ENCODE results near the gene MAGI3. TPM values are rescaled to one million over a fixed set of nuclear protein-coding genes. Genes with fewer than 3 reads are reported as not detected.
"Not testable (repeated sequence)": the region's sequence is repeated elsewhere in the genome, so short reads cannot be mapped to it uniquely, and the experiment has no call there.

Gene MAGI3
- polyA plus RNA-seq, 5 donors: 22.1 to 38.6 (median 33.7) TPM

DNA sequence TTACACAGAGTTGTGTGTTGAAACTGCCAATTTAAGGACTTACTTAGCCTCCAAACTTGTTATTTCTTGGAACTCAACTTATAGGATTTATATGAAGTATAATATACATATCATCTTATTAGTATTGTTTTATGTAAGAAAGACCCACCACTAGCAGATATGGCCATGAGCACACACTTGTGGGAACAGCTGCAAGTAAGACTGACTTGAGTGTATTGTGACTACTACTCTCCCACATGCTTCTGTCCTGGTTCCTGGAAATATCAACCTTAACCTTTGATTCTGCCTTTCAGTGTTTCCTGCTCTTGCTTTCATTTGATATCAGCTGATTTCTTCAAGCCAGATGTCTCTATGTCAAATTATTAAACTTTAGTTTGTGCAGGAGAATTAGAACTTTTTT is 175.3 kb downstream of the MAGI3 start:
- no peak for DNase-seq

DNA sequence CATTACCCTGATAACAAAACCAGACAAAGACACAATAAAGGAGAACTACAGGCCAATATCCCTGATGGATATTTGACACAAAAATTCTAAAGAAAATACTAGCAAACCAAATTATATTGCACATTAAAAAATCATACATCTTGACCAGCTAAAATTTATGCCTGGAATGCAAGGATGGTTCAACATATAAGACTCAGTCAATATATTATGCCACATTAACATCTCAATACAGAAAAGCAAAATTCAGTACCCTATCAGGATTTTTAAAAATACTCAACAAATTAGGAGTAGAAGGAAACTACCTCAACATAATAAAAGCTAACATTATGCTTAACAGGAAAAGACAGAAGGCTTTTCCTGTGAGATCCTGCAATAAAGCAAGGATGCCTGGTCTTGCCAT is 177.1 kb downstream of the MAGI3 start:
- no peak for DNase-seq

DNA sequence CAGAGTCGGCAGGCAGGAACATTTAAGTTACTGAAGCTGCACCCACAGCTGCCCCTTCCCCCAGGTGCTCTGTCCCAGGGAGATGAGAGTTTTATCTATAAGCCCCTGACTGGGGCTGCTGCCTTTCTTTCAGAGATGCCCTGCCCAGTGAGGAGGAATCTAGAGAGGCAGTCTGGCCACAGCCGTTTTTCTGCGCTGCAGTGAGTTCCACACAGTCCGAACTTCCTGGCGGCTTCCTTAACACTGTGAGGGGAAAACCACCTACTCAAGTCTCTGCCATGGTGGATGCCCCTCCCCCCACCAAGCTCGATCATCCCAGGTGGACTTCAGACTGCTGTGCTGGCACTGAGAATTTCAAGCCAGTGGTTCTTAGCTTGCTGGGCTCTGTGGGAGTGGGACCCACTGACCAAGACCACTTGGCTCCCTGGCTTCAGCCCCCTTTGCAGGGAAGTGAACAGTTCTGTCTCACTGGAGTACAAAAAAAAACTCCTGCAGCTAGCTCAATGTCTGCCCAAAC is 185.5 kb downstream of the MAGI3 start:
- not testable (repeated sequence) for DNase-seq

DNA sequence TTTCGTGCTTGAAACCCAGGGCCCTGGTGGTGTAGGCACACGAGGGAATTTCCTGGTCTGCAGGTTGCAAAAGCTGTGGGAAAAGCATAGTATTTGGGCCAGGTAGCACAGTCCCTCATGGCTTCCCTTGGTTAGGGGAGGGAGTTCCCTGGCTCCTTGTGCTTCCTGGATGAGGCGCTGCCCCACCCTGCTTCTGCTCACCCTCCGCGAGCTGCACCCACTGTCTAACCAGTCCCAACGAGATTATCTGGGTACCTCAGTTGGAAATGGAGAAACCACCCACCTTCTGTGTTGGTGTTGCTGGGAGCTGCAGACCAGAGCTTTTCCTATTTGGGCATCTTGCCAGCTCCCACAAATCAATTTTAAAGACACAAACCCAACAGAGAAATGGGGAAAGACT is 186.0 kb downstream of the MAGI3 start:
- DNase-seq: peak in 1 of 2 donors; percentile 2

DNA sequence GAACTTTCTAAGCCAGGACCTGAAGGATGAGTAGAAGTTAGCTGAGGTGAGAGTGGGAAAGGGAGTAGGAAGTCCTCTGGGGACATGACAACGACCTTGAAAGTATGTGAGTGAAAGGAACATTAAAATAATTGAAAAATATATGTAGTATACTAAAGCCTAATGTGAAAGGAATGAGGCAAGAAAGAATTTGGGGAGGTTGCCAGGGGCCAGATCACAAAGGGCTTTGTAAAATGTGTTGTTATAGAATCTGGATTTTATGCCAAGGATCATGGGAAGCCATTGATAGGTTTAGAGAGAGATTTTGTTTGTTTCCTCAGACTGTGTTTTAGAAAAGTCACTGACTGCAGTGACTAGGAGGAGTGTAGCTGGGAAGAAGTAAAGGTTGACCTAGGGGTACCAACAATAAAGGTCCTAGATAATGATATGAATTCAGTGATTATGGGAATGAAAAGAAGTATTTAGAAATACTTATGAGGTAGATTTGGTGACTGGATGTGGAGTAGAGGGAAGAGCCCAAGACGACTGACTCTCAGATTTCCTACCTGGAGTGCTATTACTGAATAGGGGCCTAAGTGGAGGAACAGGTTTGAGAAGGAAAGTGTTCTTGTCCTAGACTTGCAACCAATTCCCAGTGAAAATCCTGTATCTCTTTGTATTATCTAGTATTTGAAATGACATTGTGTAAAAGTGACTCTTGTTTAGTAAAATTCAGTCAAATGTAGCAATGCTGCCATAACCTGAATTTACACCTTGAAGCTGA is 189.1 kb downstream of the MAGI3 start:
- peak in 1 of 2 donors; percentile 4 for DNase-seq

DNA sequence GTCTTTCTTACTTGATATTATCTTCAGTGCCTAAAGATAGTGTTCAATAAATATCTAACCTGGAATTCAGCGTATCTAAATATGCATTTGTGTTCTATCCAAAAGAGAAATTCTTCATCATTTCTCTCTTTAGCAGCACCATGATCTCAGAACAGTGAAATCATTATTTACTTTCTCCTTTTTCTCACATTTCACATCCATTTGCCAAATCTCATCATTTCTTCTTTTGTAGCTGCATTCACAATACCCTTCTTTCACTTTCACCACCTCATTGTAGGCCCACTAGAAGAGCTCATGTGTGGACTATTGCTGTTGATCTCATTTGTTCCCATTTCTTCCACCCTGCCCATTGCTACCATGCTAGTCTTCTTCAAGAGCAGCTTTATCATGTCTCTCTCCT is 191.0 kb downstream of the MAGI3 start:
- DNase-seq: no peak

DNA sequence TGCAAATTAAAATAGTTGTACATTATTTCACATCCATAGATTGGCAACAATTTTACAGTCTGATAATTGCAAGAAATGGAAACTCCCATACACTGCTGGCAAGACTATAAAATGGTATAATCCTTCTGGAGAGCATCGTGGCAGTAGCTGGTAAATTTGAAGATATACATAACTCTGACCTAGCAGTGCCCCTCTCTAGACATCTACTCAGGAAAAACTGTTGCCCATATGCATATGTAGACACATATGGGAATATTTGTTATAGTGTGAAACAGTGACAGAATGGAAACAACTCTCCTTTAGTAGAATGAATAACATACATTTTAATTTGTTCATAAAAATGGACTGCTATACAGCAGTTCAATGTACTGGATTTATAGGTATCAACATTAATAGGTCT is 191.8 kb downstream of the MAGI3 start:
- no peak for DNase-seq

DNA sequence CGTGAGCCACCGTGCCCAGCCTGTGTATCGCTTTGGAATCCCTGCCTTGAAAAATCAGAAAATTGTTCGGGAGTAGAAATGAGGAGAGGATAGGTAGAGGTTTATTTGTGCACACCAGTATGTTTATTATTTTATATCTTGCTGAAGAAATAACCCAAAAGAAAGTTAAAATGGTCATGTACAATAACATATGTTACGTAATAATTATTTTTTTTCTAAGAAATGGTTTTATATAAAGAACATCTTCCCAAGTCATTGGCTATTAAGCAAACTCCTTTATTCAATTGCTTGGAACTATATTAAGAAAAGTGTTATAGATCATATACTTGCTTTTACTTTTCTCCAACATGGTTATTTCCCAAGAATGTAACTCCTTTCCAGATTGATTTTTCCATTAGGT is 197.2 kb downstream of the MAGI3 start:
- DNase-seq: no peak

DNA sequence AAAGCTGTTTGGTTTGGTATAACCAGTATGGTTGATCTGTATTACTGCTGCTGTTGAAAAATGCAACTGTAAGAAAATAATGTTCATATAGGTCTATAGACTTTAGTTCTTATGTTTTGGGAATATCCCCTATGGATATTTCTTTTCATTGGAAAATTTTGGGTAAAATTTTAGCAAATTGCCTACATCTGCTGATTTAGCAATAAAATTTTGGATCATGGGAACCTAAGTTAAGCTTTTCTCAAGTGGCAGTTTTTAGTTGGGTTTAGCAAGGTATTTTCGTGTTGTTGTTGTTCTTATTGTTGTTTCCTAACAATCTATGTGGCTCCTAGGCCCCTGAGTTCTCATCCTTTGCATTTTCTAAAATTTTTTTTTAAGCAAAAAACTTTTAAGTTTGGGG is 201.9 kb downstream of the MAGI3 start:
- DNase-seq: no peak

DNA sequence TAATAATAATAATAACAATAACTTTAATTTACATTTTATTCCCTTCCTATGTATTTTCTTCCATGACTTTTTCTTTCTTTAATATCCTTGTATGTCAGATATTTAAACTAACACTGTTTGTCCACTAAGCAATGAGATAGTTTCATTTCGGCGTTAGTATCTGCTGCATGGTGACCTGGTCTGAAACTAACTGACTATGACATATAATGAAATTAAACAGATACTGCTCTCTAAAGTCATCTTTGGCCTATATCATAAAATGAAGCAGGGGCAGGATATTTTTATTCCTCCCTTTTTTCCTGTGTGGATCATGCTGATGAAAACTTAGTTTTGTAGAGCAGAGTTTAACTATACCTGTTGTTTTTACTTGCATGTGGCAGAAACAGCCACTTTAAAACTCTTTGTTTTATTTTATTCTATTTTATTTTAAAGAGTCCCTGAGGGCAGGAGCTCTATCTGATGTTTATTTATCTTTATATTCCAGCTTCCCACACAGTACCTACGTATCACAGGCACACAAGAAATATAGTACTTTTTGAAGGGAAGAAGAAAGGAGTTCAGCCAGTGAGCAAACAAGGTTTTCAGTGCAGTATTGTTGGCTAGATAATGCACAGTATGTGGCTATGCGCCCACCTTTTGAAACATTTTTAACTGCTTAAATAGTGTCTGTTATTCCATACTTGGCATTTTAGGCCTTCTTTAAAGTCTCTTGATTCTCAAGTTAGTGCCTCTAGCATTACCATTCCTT is 203.4 kb downstream of the MAGI3 start:
- no peak for DNase-seq

DNA sequence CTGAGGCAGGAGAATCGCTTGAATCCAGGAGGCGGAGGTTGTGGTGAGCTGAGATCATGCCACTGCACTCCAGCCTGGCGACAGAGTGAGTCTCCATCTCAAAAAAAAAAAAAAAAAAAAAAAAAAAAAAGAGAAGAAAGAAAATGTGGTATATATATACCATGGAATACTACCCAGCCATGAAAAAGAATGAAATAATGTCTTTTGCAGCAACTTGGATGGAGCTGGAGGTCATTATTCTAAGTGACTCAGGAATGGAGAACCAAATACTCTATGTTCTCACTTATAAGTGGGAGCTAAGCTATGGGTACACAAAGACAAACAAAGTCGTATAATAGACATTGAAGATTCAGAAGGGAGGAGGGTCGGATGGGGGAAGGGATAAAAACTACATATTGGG is 214.2 kb downstream of the MAGI3 start:
- not testable (repeated sequence) for DNase-seq

DNA sequence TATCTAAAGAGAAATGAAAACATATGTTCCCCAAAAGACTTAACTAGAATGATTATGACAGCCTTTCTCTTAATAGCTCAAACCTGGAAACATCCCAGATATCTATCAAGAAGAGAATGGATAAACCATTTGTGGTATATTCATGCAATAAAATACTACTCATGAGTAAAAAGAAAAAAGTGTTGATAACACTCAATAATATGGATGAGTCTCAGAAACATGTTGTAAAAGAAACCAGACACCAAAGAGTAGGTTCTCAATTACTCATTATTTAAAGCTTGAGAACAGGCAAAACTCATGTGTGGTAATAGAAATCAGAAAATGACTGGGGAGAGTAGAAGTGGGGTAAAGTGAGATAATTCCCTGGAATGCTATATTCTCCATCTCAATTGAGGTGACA is 214.8 kb downstream of the MAGI3 start:
- DNase-seq: no peak

DNA sequence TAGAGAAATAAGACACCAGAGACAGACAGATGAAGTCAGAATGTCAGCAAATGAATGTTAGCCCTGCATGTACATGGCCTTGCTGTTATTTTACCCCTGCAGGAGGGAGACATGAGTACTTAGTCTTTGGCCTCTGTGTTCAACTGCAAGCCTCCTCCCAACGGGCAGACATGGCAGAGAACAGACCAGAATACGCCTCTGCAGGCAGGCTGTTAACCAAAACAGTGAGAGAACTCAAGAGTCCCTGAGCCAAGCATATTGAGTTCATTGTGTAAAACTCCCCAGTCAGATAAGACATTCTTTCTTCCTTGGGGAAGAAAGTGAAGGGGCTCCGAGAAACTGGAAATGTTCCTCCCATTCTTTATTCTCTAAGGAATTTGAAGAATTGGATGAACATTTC is 218.1 kb downstream of the MAGI3 start:
- no peak for DNase-seq

DNA sequence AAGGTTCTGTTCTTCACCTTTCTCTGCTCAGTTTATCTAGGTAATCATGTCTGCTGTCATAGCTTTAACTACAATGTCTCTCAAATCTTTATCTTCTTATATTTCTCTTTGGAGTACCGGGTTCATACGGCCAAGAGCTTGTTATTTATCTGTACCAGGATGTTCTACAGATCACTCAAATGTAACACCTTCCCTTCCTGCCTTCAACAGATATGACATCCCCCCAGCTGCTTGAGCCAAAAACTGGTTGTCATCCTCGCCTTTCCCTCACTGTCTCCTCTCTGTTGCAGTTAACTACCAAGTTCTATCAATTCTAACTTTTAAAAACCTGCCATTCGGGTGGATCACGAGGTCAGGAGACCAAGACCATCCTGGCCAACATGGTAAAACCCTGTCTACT is 220.1 kb downstream of the MAGI3 start:
- DNase-seq: no peak

DNA sequence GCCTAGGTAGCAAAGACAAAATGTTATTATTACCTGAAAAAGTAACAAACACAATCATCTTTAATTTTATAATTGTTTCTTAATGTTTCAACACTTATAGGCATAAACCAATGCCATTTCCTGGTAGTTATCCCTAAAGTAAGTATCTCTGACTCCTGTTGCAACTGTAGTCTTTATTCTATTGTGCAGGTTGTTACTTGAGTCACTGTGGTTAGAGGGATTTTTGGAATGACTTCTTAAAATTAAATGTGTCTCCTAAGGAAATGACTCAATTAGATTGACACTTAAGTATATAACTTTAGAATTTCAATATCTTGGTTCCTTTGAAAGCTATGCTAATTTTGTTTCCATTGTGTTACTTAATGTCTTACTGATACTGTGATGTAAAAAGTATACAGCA is 225.1 kb downstream of the MAGI3 start:
- DNase-seq: no peak

DNA sequence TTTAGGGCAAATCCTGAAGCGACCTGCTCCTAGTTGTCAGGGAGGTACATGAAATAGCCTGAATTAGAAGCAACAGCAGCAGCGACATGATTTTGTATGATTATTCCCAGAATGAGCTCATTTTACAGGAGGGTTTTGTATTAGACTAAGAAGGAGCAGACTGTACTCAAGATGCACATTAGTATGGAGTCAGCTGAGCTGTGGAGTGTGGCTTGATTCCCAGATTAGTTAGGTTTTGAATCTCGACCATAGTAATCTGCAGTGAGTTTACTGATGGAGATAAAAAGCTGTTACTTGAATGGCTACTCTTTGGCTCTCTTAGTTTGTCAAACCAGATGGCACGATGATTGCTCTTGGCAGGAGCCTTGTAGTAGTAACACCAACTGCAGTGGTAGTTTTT is 225.8 kb downstream of the MAGI3 start:
- DNase-seq: peak; percentile 6 to 13

DNA sequence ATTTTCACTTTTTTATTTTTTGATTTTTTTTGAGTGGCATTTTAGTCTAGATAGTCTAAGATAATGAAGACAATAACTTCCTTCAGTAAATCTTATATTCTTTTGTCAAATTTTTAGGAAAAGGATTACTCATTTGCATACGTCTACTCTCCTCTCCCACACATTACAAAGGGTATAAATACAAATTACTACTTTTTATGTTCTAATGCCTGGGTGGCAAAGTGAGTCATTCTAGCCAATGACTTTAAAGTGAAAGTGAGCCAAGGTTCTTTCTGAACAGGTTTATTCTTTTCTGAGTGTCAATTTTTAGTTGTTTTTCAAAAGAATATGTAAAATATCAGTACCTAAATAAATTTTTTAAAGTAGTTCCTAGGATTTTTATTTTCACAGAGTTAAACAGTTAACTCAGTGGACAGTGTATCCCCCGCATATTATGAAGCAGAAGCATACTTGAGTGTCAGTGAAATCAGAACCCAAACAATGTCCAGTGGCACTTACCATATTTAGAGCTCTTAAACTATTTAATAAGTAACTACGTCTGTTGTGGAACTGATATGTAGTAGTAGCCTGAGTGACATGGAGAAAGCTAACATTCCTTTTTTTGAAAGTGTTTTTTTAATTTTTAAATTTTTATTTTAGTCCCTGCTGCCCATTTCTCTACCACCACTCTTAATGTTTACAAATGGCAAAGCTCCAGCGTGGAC is 227.3 kb downstream of the MAGI3 start:
- DNase-seq: peak; percentile 8 to 19

DNA sequence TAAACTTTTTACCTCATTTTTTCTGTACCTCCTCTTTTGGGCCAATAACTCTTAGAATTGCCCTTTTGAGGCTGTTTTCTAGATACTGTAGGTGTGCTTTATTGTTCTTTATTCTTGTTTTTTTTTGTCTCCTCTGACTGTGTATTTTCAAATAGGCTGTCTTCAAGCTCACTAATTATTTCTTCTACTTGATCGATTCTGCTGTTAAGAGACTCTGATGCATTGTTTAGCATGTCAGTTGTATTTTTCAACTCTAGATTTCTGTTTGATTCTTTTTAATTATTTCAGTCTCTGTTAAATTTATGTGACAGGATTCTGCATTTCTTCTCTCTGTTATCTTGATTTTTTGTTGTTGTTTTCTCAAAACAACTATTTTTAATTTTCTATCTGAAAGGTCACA is 238.7 kb downstream of the MAGI3 start:
- DNase-seq: no peak

DNA sequence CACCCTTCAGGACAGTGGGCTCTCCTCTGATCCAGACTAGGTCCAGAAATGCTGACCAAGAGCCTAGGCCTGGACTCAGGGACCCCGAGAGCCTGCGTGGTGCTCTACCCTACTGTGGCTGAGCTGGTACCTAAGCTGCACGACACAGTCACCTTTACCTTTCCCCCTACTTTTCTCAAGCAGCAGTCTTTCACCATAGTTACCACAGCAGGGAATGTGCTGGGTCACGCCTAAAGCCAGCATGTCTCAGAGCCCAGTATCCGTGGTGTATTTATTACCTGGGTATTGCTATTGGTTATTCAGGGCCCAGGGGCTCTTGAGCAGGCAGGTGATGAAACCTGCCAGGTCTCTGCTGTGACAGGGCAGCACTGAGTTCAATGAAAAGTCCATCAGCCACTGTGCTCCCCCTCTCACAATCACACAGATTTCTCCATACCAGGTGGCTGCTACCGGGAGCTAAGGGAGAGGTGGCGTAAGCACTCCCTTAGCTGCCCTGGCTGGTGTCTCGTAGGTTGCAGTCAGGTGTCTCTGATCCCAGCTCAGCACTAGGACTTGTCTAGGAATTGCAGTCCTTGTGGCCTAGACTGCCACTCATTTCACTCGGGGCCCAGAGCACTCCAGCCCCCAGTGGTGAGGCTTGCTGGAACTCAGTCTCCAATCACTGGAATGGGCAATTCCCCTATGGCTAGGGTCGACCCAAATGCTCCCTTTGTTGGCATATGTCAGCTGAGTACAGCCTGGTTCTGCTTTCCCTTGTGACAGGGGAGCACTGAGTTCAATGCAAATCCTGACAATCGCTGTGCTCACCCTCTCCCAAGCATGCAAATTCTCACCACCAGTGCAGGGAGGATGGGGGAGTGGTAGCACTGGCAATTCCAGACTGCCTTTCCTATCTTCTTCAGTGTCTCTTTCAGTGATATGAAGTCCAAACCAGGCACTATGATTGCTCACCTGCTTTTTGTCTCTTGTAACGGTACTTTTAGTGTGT is 240.3 kb downstream of the MAGI3 start:
- DNase-seq: no peak

DNA sequence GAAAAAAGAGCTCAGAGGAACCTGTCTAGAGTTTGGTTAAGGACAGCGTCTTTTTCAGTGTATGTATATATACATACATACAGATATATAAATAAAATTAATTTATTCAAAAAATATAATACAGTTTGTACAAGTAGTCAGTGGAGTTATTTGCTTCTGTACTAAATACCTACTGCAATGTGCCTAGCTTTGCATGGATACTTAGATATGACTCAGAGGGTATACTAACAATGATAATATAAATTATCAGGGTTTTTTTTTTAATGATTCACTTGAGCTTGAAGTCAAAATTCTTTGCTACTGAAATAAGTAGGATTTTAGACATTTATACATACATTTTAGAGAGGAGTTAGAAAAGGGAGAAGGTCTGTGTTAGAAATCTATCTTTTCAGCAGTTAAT is 251.1 kb downstream of the MAGI3 start:
- DNase-seq: no peak

DNA sequence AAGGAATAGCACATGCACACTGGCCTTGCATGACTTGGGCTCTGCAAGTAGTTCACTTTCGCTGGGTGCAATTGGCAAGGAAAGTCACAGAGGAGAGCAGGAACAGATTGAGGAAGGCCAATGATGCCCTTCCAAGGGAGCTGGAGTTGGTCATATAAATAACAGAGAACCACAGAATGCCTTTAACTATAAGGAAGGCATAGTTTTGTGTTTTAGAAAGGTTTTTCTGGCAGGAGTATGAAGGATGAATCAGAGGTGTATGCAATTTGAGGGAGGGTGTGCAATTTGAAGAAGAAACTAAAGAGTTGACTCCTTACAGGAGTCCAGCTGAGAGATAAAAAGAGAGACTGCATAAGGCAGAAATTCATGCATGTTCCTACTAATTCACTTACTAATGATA is 256.8 kb downstream of the MAGI3 start:
- DNase-seq: no peak
